Aorta (tissue), 5 donors: Measurements from ENCODE around the gene ZBTB48. TPM values are rescaled to one million over a fixed set of nuclear protein-coding genes. Genes with fewer than 3 reads are reported as not detected.

ENCODE experiments used
- ATAC-seq: fragments of 200-7000 bp; cut with Tn5 transposase; one replicate; pipeline ENCODE4 v1.9.1; 2022; ENCODE audit warnings: moderate library complexity; ENCODE audit not compliant: low FRiP score
- DNase-seq, 2 donors: peaks; one replicate each; pipeline ENCODE4 v3.0.0-alpha.2; 2020
- H3K27ac ChIP-seq, 2 donors: one replicate each; pipeline ENCODE4 v1.5.1; 2013; ENCODE audit warnings: low read length in 2 of 2, mild to moderate bottlenecking in 2 of 2, moderate library complexity in 2 of 2, control low read depth in 1 of 2, inconsistent platforms in 1 of 2, low read depth in 1 of 2
- H3K27me3 ChIP-seq, 2 donors: one replicate each; pipeline ENCODE4 v1.6.1; 2013; ENCODE audit warnings: control low read depth in 1 of 2, low read length in 1 of 2, mild to moderate bottlenecking in 1 of 2, moderate library complexity in 1 of 2; ENCODE audit not compliant: insufficient read depth in 2 of 2, control insufficient read depth in 1 of 2
- H3K36me3 ChIP-seq, 2 donors: one replicate each; pipeline ENCODE4 v1.6.1; 2013; ENCODE audit warnings: control low read depth in 1 of 2, low read length in 1 of 2, mild to moderate bottlenecking in 1 of 2; ENCODE audit not compliant: insufficient read depth in 2 of 2, control insufficient read depth in 1 of 2
- H3K4me1 ChIP-seq, 2 donors: one replicate each; pipeline ENCODE4 v1.6.1; 2013; ENCODE audit warnings: low read length in 2 of 2, control low read depth in 1 of 2, mild to moderate bottlenecking in 1 of 2, moderate library complexity in 1 of 2; ENCODE audit not compliant: insufficient read depth in 2 of 2, control insufficient read depth in 1 of 2
- H3K4me3 ChIP-seq, 2 donors: one replicate each; pipeline ENCODE4 v1.5.1; 2013; ENCODE audit warnings: low read length in 2 of 2, control low read depth in 1 of 2, mild to moderate bottlenecking in 1 of 2
- H3K9me3 ChIP-seq: one replicate; pipeline ENCODE4 v1.6.1; 2013; ENCODE audit warnings: mild to moderate bottlenecking, low read length; ENCODE audit not compliant: control insufficient read depth
- WGBS, 2 donors: extraction: QIAGEN DNeasy Blood & Tissue Kit; methylation state at CpG; one replicate each; pipeline ENCODE4 v1.1.7; 2013; 5-methylcytosine and 5-hydroxymethylcytosine counted together
- intact Hi-C, 2 donors: fragments of 100-400 bp; cut with DNase I; formaldehyde crosslinking; loops; one replicate each; pipeline versions ENCODE4 v1.14.2 to v1.15.0; 2022
- polyA plus RNA-seq, 2 donors: library from polyadenylated mRNA; stranded (reverse); fragments of 200-250 nt; gene quantifications; one replicate each; pipeline ENCODE4 v1.2.3, GENCODE V29; 2013
- total RNA-seq, 2 donors: library from RNA; stranded (reverse); fragmentation: NEBNext Ultra II Directional; extraction: Animal tissue kit (Norgen Biotek cat#: 25700); gene quantifications; one replicate each; pipeline ENCODE4 v1.2.1, GENCODE V29; 2021
- donor health status: healthy with polysubstance abuse.
- donor health status: Bipolar disorder and iron deficiency.
- donor health status: DM: no; HTN: no; CAD: no.
- donor health status: DM: no; HTN: no; CAD: no.
- donor health status: DM: yes; HTN: yes; CAD: no.

Gene ZBTB48
- total and polyA plus RNA-seq, 4 donors: 20.6 to 204 (median 27.6) TPM

DNA sequence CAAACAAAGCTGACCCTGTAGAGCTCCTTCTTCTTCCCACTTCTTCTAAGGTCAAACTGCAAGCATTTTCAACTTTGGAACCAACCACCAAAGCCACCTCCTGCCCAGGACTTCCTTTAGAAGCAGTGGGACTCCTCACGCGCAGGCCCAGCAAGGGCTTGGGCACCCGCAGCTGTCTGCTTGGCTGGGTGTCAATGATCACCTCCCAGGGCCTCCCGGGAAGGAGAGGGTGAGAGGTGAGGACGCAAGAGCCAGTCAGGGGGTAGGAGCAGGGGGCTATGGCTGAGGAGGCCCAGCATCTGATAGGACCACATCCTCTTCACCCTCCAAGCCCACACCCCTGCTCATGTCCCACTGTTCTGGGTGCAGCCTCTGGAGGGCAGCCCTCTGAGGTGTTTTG lies 12.6 kb downstream of the ZBTB48 start:
- intact Hi-C loops: loop anchor here in 1 of 2 donors (5.0 kb wide), 1 partner anchor 35 kb away; no protein-coding TSS in a partner anchor
- Histone ChIP-seq H3K9me3 (no peaks in the 10 kb centered on the region), H3K27ac (peak overlapping the region in 1 of 2 donors; percentile 70), H3K4me3 (no peak overlapping the region), H3K4me1 (peaks cover 0 to 2% of the 10 kb centered on the region in 2 donors), H3K27me3 (no peaks in the 10 kb centered on the region), H3K36me3 (peaks cover 0 to 20% of the 10 kb centered on the region in 2 donors)
- ATAC-seq (no peak), DNase-seq (no peak)
- WGBS, 2 donors: 5 to 11% methylated on average over 5 of the region's 5 CpGs

DNA sequence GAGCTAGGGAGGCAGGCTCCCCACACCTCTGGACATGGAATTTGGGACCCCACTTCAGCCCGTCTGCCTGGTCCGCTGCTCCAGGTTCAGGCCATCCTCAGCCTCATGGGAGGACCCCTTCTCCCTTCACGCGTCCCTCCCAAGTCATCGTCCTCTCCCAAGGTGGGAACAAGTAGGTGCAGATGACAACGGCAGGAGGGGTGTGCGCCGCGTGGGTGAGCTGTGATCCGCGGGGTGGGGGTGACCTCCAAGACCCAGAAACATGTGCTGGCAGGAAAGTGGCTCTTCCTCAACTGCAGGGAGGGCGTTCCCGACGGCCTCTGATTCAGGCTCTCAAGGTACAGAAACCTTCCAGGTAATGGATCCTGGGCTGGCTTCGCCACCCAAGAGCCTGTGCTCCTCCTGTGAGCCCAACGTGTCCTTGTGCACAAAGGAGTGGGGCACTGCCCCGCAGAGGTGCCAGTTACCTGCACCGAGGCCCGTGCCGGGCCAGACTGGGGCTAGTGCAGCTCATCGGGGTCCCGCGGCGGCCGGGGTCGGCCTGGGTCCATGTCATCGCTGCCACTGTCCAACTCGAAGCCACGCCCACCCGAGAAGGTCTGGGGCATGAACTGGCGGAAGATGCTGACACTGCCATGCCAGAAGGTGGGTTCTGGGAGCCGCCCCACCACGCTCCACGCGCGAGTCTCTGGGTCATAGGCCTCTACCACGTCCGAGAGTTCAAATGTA lies 13.2 kb downstream of the ZBTB48 start:
- ATAC-seq (no peak), DNase-seq (no peak)
- Histone ChIP-seq H3K9me3 (no peaks in the 10 kb centered on the region), H3K36me3 (peaks cover 0 to 22% of the 10 kb centered on the region in 2 donors), H3K27ac (peak overlapping the region in 1 of 2 donors; percentile 70), H3K4me1 (peaks cover 0 to 2% of the 10 kb centered on the region in 2 donors), H3K27me3 (no peaks in the 10 kb centered on the region), H3K4me3 (no peak overlapping the region)
- 91 to 92% methylated on average over 38 of the region's 38 CpGs for WGBS, 2 donors
- intact Hi-C loops: loop anchor here in 1 of 2 donors (5.0 kb wide), 1 partner anchor 34 kb away; no protein-coding TSS in a partner anchor

DNA sequence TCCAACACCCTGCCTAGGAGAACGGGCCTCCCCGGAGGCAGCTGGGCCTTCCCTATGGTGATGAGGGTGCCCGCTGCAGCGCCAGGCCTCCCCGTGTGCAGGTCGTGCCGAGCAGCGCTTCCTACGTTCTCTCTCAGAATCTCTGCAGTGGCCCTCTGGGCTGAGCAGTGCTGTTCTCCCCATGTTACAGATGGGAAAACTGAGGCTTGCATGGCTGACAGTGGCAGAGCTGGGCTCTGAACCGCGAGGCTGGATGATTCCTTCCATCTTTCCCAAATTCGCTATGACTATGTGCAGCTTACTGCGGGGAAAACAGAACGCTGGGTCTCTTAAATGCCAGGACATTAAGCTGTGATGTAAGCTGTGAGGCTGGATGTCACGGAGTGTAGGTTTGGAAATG lies 14.0 kb downstream of the ZBTB48 start:
- 96 to 97% methylated on average over 15 of the region's 15 CpGs for WGBS, 2 donors
- DNase-seq (no peak), ATAC-seq (no peak)
- H3K4me3 ChIP-seq: no peak overlapping the region
- intact Hi-C loops: loop anchor here in 1 of 2 donors (5.0 kb wide), 1 partner anchor 33 kb away; no protein-coding TSS in a partner anchor
- peaks cover 0 to 23% of the 10 kb centered on the region in 2 donors for H3K36me3 ChIP-seq
- H3K27me3 ChIP-seq: no peaks in the 10 kb centered on the region
- no peaks in the 10 kb centered on the region for H3K9me3 ChIP-seq
- H3K27ac ChIP-seq: peak overlapping the region in 1 of 2 donors; percentile 6
- H3K4me1 ChIP-seq: peaks cover 0 to 2% of the 10 kb centered on the region in 2 donors

DNA sequence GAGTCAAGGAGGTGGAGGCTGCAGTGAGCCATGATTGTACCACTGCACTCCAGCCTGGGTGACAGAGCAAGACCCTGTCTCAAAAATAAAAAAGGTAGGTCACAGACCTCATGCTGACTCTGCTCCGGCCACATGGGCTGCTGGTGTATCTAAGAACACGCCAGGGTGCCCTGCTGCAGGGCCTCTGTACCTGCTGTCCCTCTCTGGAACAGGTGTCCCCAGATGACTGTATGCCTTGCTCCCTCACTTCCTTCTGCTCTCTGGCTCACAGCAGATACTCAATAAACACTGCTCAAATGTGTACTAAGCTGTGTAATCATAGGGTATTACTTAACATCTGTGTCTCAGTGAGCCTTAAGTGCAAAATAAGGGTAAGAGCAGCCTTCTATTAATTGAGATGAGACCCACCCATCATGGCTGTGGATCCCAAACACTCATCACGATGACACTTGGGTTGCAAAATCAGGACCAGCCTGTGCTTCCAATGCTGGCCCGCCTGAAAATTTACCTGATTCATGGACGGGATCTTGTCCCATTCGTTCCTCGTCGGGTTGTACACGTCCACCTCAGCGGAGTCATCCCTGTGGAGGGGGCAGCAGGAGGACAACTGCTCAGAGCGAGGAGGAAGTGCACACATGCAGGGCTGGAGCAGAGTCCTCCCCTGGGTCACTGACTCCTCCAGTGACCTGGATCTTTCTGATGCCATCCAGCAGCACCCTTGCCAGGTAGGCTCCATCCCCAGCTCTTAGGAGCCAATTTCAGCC lies 15.4 kb downstream of the ZBTB48 start:
- H3K36me3 ChIP-seq: peaks cover 0 to 22% of the 10 kb centered on the region in 2 donors
- intact Hi-C loops: loop anchor here in 1 of 2 donors (5.0 kb wide), 1 partner anchor 32 kb away; no protein-coding TSS in a partner anchor
- DNase-seq (no peak), ATAC-seq (no peak)
- H3K27ac ChIP-seq: no peak overlapping the region
- no peaks in the 10 kb centered on the region for H3K9me3 ChIP-seq
- no peaks in the 10 kb centered on the region for H3K27me3 ChIP-seq
- WGBS, 2 donors: 86 to 90% methylated on average over 11 of the region's 11 CpGs
- H3K4me3 ChIP-seq: no peak overlapping the region
- H3K4me1 ChIP-seq: peaks cover 0 to 2% of the 10 kb centered on the region in 2 donors

DNA sequence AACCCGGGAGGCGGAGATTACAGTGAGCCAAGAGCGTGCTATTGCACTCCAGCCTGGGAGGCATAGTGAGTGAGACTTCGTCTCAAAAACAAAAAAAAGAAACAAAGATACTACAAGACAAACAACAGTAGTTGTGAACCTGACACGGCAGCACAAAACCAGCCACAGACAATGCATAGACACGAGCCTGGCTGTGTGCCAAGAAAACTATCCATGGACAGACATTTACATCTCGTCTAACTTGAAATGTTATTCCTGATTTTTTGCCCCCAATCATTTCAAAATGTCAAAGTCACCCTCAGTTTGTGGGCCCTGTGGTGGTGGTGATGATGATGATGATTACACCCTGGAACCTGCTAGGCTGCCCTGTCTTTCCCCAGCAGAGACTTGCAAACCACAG lies 16.6 kb downstream of the ZBTB48 start:
- WGBS, 2 donors: 47 to 51% methylated on average over 7 of the region's 7 CpGs
- Histone ChIP-seq H3K27me3 (no peaks in the 10 kb centered on the region), H3K27ac (no peak overlapping the region), H3K4me3 (no peak overlapping the region), H3K4me1 (no peaks in the 10 kb centered on the region), H3K36me3 (peaks cover 0 to 22% of the 10 kb centered on the region in 2 donors), H3K9me3 (no peaks in the 10 kb centered on the region)
- ATAC-seq (no peak), DNase-seq (no peak)
- intact Hi-C loops: no loop called here

DNA sequence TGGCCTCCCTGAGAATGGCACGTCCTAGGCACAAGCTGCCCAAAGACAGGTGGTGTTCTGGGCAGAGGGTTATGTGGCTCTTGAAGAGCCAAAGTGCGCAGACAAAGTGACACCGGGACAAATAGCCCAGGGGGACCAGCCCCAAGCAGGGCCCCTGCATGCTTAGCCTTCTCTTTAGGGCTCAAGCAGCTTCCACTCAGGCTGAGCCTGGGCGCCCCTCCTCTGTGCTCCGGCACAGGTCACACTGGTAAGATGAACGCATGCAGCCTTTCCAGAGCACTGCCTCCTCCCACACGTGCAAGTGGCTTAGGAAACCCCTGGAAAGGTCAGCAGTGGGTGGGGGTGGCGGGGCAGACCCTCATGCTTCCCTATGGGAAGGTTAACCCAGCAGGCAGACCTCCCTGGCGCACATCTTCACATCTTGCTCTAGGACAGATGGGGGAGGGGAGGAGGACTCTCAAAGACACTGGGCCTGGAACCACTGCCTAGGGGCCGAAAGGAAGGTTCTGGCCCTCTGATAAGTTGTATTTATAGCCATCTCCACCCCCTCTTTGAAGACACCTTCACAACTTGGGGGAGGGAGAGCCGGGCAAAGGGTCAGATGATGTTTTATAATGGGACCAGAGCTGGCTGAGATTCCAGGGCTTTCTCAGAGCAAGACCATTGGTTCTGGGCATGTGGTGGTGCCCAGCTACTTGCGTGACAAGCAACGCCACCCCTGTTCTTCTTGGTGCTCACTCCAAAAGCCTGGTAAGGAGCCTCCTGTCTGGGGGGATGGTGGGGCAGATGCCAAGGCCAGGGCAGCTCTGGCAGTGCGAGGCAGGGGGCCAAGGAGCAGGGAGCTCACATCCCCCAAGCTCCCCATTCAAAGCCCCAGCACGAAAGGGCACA lies 17.3 kb downstream of the ZBTB48 start:
- DNase-seq (no peak), ATAC-seq (no peak)
- H3K4me1 ChIP-seq: no peaks in the 10 kb centered on the region
- H3K27ac ChIP-seq: peak overlapping the region in 1 of 2 donors; percentile 53
- intact Hi-C loops: no loop called here
- no peaks in the 10 kb centered on the region for H3K27me3 ChIP-seq
- no peak overlapping the region for H3K4me3 ChIP-seq
- no peaks in the 10 kb centered on the region for H3K9me3 ChIP-seq
- H3K36me3 ChIP-seq: peaks cover 0 to 22% of the 10 kb centered on the region in 2 donors
- 63 to 70% methylated on average over 15 of the region's 15 CpGs for WGBS, 2 donors

DNA sequence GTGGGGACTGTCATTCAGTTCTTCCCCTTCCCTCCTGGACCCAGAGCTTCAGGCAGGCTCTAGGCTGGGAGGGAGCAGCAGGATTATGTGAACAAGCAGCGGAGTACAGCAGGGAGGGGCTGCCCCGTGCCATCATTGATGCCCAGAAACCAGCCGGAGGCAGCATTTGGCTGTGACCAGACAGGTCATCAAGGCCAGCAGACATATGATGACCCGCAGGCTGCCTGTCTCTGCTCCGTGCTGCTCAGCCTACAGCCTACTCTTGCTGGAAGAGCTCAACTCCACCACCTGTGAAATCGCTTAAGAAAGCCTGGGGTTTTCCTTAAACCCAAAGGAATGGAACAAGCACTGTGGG lies 18.0 kb downstream of the ZBTB48 start:
- DNase-seq: no peak
- Histone ChIP-seq H3K27ac (peak overlapping the region in 1 of 2 donors; percentile 53), H3K36me3 (peaks cover 0 to 19% of the 10 kb centered on the region in 2 donors)

More for the DNA sequence above, 18.0 kb downstream of the ZBTB48 start:
- no peak overlapping the region for H3K4me3 ChIP-seq
- peaks cover 0 to 2% of the 10 kb centered on the region in 2 donors for H3K27me3 ChIP-seq
- ATAC-seq: no peak
- no peaks in the 10 kb centered on the region for H3K9me3 ChIP-seq
- intact Hi-C loops: no loop called here
- 87 to 89% methylated on average over 6 of the region's 6 CpGs for WGBS, 2 donors
- no peaks in the 10 kb centered on the region for H3K4me1 ChIP-seq
